Measurements from ENCODE around the gene ZNF25. TPM values are rescaled to one million over a fixed set of nuclear protein-coding genes. Genes with fewer than 3 reads are reported as not detected.

ZNF25 gene
- total RNA-seq, 2 experiments from 2014 or later = 7.5 to 8.8 TPM

GRCh38 chr10:37992083-37992482, 15.6 kb upstream of the ZNF25 start:
- Mint-ChIP-seq H3K9me3 (peaks cover 1% of the 10 kb centered on the region), H3K27ac (no peak overlapping the region), H3K27me3 (no peaks in the 10 kb centered on the region), H3K36me3 (ENCODE audit: low read depth) (no peaks in the 10 kb centered on the region), H3K4me1 (ENCODE audit: low read depth) (no peaks in the 10 kb centered on the region), H3K4me3 (no peak overlapping the region)
- DNase-seq (no peak), ATAC-seq (no peak)
- ChIA-PET POLR2A (no interaction called here), CTCF (interaction anchor here (1.7 kb wide), 2 partner anchors 15 to 18 kb away, joined by 3 to 6 read pairs; partner anchors contain the start of genes ZNF25 and ZNF33A)
- TF ChIP-seq CTCF (IDR thresholded peaks at IDR 0.05) = no peak
- intact Hi-C loops (cut with micrococcal nuclease) = no loop called here

GRCh38 chr10:37991655-37992054, 15.2 kb upstream of the ZNF25 start:
- ATAC-seq (no peak), DNase-seq (no peak)
- H3K4me1 Mint-ChIP-seq (ENCODE audit: low read depth) = no peaks in the 10 kb centered on the region
- no peak overlapping the region for H3K27ac Mint-ChIP-seq
- peaks cover 1% of the 10 kb centered on the region for H3K9me3 Mint-ChIP-seq
- H3K36me3 Mint-ChIP-seq (ENCODE audit: low read depth) = no peaks in the 10 kb centered on the region
- no peaks in the 10 kb centered on the region for H3K27me3 Mint-ChIP-seq
- no peak for TF ChIP-seq CTCF (IDR thresholded peaks at IDR 0.05)
- no peak overlapping the region for H3K4me3 Mint-ChIP-seq
- intact Hi-C loops (cut with micrococcal nuclease) = no loop called here
- ChIA-PET CTCF (interaction anchor here (1.7 kb wide), 2 partner anchors 15 to 19 kb away, joined by 3 to 6 read pairs; partner anchors contain the start of genes ZNF25 and ZNF33A), POLR2A (no interaction called here)

GRCh38 chr10:37976880-37977203, 395 bp upstream of the ZNF25 start:
- intact Hi-C loops (cut with micrococcal nuclease) = loop anchor here (1.0 to 2.0 kb wide), 2 partner anchors 34 to 117 kb away; partner anchors contain the start of genes ZNF33A and ZNF37A
- H3K27me3 Mint-ChIP-seq = no peaks in the 10 kb centered on the region
- TF ChIP-seq CTCF (IDR thresholded peaks at IDR 0.05) = peak; percentile 8
- peaks cover 19% of the 10 kb centered on the region for H3K4me1 Mint-ChIP-seq (ENCODE audit: low read depth)
- H3K4me3 Mint-ChIP-seq = peak overlapping the region; percentile 93
- ATAC-seq (no peak), DNase-seq (no peak)
- H3K36me3 Mint-ChIP-seq (ENCODE audit: low read depth) = peaks cover 7% of the 10 kb centered on the region
- H3K9me3 Mint-ChIP-seq = peaks cover 3% of the 10 kb centered on the region
- peak overlapping the region; percentile 94 for H3K27ac Mint-ChIP-seq
- CTCF ChIA-PET = interaction anchor here (0.6 to 1.2 kb wide), 10 partner anchors 9 to 118 kb away, joined by 3 to 6 read pairs (median 3); partner anchors contain the start of genes ZNF33A and ZNF37A
- POLR2A ChIA-PET = interaction anchor here (0.8 to 2.6 kb wide), 4 partner anchors 8 to 426 kb away, joined by 4 to 16 read pairs (median 8); partner anchors contain the start of genes ZNF33A and ZNF37A

GRCh38 chr10:37975401-37975991, 951 bp downstream of the ZNF25 start:
- H3K36me3 Mint-ChIP-seq (ENCODE audit: low read depth) = peaks cover 9% of the 10 kb centered on the region
- ChIA-PET POLR2A (interaction anchor here (0.8 to 2.6 kb wide), 5 partner anchors 9 to 427 kb away, joined by 3 to 16 read pairs (median 6); partner anchors contain the start of genes ZNF33A and ZNF37A), CTCF (interaction anchor here (1.1 to 1.6 kb wide), 3 partner anchors 10 to 35 kb away, joined by 3 to 6 read pairs (median 5); partner anchors contain the start of gene ZNF33A)
- intact Hi-C loops (cut with micrococcal nuclease) = no loop called here
- H3K4me3 Mint-ChIP-seq = peak overlapping the region; percentile 93
- H3K9me3 Mint-ChIP-seq = peaks cover 3% of the 10 kb centered on the region
- no peak for TF ChIP-seq CTCF (IDR thresholded peaks at IDR 0.05)
- no peaks in the 10 kb centered on the region for H3K27me3 Mint-ChIP-seq
- H3K4me1 Mint-ChIP-seq (ENCODE audit: low read depth) = peaks cover 19% of the 10 kb centered on the region
- peak overlapping the region; percentile 94 for H3K27ac Mint-ChIP-seq
- ATAC-seq (no peak), DNase-seq (no peak)

GRCh38 chr10:37972396-37972795, 4.1 kb downstream of the ZNF25 start:
- CTCF ChIA-PET = no interaction called here
- intact Hi-C loops (cut with micrococcal nuclease) = no loop called here
- POLR2A ChIA-PET = no interaction called here
- H3K4me1 Mint-ChIP-seq (ENCODE audit: low read depth) = peaks cover 19% of the 10 kb centered on the region
- H3K9me3 Mint-ChIP-seq = peaks cover 4% of the 10 kb centered on the region
- DNase-seq = no peak
- no peak for TF ChIP-seq CTCF (IDR thresholded peaks at IDR 0.05)
- no peaks in the 10 kb centered on the region for H3K27me3 Mint-ChIP-seq
- peaks cover 27% of the 10 kb centered on the region for H3K36me3 Mint-ChIP-seq (ENCODE audit: low read depth)
- ATAC-seq = no peak
- H3K4me3 Mint-ChIP-seq = no peak overlapping the region
- no peak overlapping the region for H3K27ac Mint-ChIP-seq

All from activated CD8-positive, alpha-beta T cell treated with anti-CD3 and anti-CD28 coated beads for 36 hours (primary cell).